Stomach (tissue), 9 donors: ENCODE data around the gene C3. TPM values are rescaled to one million over a fixed set of nuclear protein-coding genes. Genes with fewer than 3 reads are reported as not detected.
A peak's percentile ranks its signal among the peaks of the same experiment; 100 is the strongest.
"Not testable (repeated sequence)": the region's sequence is repeated elsewhere in the genome, so short reads cannot be mapped to it uniquely, and the experiment has no call there.

Experiments
- DNase-seq, 2 donors: peaks; one replicate each; pipeline versions ENCODE4 v3.0.0 to v3.0.0-alpha.2; 2013 to 2019
- H3K27ac ChIP-seq, 5 donors: fragments of 200-600 bp in 4 of 5; sonication (generic) in 4 of 5; one replicate each; pipeline ENCODE4 v1.5.1; 2013 to 2019; ENCODE audit warnings: mild to moderate bottlenecking in 1 of 5, moderate library complexity in 1 of 5
- H3K27me3 ChIP-seq, 3 donors: fragments of 200-600 bp; sonication (generic); one replicate each; pipeline ENCODE4 v1.5.1; 2017 to 2019; ENCODE audit warnings: mixed run types in 1 of 3
- H3K36me3 ChIP-seq, 4 donors: fragments of 200-600 bp; sonication (generic); 1 replicate in 3 of 4; 2 replicates in 1 of 4; pipeline ENCODE4 v1.5.1; 2016 to 2019
- H3K4me1 ChIP-seq, 4 donors: fragments of 200-600 bp; sonication (generic); one replicate each; pipeline ENCODE4 v1.5.1; 2016 to 2019
- H3K4me3 ChIP-seq, 4 donors: fragments of 200-600 bp; sonication (generic) in 3 of 4; one replicate each; pipeline ENCODE4 v1.5.1; 2016 to 2019; ENCODE audit warnings: mild to moderate bottlenecking in 1 of 4
- H3K9me3 ChIP-seq, 4 donors: fragments of 200-600 bp; sonication (generic); one replicate each; pipeline ENCODE4 v1.5.1; 2016 to 2019
- EP300 ChIP-seq: sonication (generic); formaldehyde crosslinking; IDR thresholded peaks from one replicate; pipeline ENCODE4 v1.6.1; 2017; ENCODE audit warnings: antibody characterized with exemption
- POLR2A ChIP-seq, 4 donors: fragments of 450-650 bp; IDR thresholded peaks; one replicate each; pipeline ENCODE4 v1.6.1; 2016; ENCODE audit warnings: antibody characterized with exemption in 4 of 4, control low read depth in 2 of 4, mild to moderate bottlenecking in 1 of 4, moderate library complexity in 1 of 4
- POLR2AphosphoS5 ChIP-seq, 3 donors: sonication (generic); formaldehyde crosslinking; IDR thresholded peaks; one replicate each; pipeline ENCODE4 v1.6.1; 2016; ENCODE audit warnings: antibody characterized with exemption in 3 of 3
- WGBS, 5 donors: extraction: QIAGEN DNeasy Blood & Tissue Kit in 3 of 5; methylation state at CpG; one replicate each; pipeline versions ENCODE4 v1.1.5 to v1.1.7; 2013 to 2018; 5-methylcytosine and 5-hydroxymethylcytosine counted together
- intact Hi-C: fragments of 100-400 bp; cut with DNase I; formaldehyde crosslinking; loops from one replicate; pipeline ENCODE4 v1.15.1; 2023; ENCODE audit warnings: low total_unique reads
- polyA plus RNA-seq, 3 donors: library from polyadenylated mRNA; stranded (reverse); fragments of 200-250 nt; gene quantifications; one replicate each; pipeline ENCODE4 v1.2.3, GENCODE V29; 2013
- total RNA-seq, 5 donors: library from RNA; depleted of rRNA; stranded (reverse); fragments of >200 nt; gene quantifications; one replicate each; pipeline versions ENCODE4 v1.1.0 to v1.2.3, GENCODE V29; 2014 to 2016
- TF ChIP-seq, protein P1 (sequence below), 7 experiments: fragments of 450-650 bp in 4 of 7; fragments of 200-600 bp in 3 of 7; sonication (generic) in 3 of 7; IDR thresholded peaks; one replicate each; pipeline ENCODE4 v1.5.1; 2016 to 2019; ENCODE audit warnings: antibody characterized with exemption in 7 of 7, control low read depth in 2 of 7, mild to moderate bottlenecking in 1 of 7
- donor health status: healthy with polysubstance abuse.
- donor health status: Bipolar disorder and iron deficiency.
- donor health status: healthy.

C3 gene
- total and polyA plus RNA-seq, 8 donors: 22.8 to 1,672 (median 221) TPM

DNA sequence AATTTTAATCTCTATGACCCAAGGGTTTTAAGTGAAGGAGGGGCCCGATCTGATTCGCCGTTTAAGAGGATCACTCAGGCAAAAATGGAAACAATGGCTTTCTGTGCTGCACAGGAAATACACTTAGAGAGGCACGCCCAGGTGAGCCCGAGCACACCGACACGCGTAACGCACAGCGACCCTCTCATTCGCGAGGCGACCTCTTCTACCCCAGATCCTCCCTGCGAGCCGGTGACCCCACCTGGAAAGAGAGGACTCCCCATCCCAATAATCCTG lies 46.6 kb upstream of the C3 start:
- TF ChIP-seq POLR2AphosphoS5 (IDR thresholded peaks at IDR 0.05) (no peak), EP300 (no peak)
- Histone ChIP-seq H3K36me3 (peaks cover 0 to 8% (median 3%) of the 10 kb centered on the region in 4 donors), H3K9me3 (no peaks in the 10 kb centered on the region), H3K27ac (peak overlapping the region; percentile 81 to 91 (median 87)), H3K4me1 (peaks cover 0 to 31% (median 28%) of the 10 kb centered on the region in 4 donors), H3K27me3 (peaks cover 0 to 33% (median 0%) of the 10 kb centered on the region in 3 donors), H3K4me3 (peak overlapping the region; percentile 43 to 58 (median 50))
- 0 to 8% (median 1%) methylated on average over 8 to 15 of the region's 15 CpGs for WGBS, 5 donors
- intact Hi-C loops: no loop called here
- peak in 1 of 2 donors; percentile 82 for DNase-seq

DNA sequence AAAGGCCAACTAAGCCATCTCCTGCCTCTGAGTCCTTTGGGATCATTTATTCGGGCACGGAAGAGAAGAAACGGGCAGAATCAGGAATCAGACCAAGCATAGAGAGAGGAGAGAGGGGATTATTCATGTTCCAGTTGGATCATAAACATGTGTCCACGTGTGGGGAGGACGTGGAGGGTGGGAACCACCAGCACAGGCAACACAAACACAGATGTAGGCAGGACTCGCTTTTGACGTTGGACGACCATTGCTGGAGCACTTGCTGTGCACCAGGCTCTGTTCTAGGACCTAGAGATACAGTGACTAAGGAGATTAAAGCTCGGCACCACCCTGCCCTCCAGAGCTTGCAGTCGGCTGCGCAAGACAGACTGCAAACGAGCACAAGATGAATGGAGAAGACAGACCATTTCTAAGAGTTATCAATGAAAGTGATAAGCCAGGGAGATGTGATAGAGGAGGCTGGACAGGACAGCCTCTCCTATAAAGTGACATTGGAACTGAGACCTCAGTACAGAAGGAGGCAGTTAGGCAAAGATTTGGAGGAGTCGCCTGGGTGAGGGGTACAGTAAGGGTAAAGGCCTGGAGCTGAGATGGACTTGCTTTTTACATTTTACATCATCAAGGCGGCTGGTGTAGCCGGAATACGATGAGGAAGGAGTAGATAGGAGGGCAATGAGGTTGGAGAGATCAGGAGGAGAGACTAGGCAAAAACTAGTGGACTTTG lies 46.1 kb upstream of the C3 start:
- Histone ChIP-seq H3K4me1 (peaks cover 0 to 30% (median 28%) of the 10 kb centered on the region in 4 donors), H3K4me3 (peak overlapping the region; percentile 43 to 58 (median 50)), H3K36me3 (peaks cover 0 to 10% (median 4%) of the 10 kb centered on the region in 4 donors), H3K27me3 (peaks cover 0 to 33% (median 0%) of the 10 kb centered on the region in 3 donors), H3K9me3 (no peaks in the 10 kb centered on the region), H3K27ac (peak overlapping the region; percentile 81 to 91 (median 87))
- no peak for TF ChIP-seq EP300
- TF ChIP-seq POLR2AphosphoS5 (IDR thresholded peaks at IDR 0.05): no peak
- TF ChIP-seq POLR2A (IDR thresholded peaks at IDR 0.05): no peak
- TF ChIP-seq, protein P1, sequence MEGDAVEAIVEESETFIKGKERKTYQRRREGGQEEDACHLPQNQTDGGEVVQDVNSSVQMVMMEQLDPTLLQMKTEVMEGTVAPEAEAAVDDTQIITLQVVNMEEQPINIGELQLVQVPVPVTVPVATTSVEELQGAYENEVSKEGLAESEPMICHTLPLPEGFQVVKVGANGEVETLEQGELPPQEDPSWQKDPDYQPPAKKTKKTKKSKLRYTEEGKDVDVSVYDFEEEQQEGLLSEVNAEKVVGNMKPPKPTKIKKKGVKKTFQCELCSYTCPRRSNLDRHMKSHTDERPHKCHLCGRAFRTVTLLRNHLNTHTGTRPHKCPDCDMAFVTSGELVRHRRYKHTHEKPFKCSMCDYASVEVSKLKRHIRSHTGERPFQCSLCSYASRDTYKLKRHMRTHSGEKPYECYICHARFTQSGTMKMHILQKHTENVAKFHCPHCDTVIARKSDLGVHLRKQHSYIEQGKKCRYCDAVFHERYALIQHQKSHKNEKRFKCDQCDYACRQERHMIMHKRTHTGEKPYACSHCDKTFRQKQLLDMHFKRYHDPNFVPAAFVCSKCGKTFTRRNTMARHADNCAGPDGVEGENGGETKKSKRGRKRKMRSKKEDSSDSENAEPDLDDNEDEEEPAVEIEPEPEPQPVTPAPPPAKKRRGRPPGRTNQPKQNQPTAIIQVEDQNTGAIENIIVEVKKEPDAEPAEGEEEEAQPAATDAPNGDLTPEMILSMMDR (IDR thresholded peaks at IDR 0.05): no peak
- WGBS, 5 donors: 15 to 28% (median 19%) methylated on average over 16 of the region's 16 CpGs
- DNase-seq: peak in 1 of 2 donors; percentile 52
- intact Hi-C loops: no loop called here

DNA sequence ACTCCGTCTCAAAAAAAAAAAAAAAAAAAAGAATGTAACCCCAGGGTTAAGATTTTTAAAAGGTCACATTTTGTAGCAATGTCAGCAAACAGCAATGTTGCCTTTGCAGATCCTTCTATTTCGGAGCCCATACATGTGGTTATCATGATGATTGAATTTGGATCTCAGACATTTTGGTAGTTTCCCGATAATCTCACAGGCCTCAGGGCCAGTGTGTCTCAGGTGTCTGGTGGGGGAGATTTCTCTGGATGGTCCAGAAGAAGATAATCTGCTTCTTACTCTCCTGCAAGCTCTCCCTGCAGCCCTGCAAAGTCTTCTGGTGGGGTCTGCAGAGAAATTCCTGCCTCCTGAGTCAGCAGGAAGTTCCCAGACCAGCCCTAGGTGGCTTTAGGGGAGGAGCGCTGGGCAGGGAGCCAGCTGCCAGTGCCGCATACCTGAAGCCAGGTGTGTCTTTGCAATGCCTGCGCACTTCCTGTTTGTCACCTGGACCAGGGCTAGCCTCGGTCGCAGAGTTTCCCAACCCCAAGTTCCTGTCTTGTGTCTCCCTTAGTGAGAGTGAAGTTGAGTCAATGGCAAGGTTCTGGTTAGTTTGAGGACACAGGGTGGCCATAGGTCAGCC lies 45.4 kb upstream of the C3 start:
- intact Hi-C loops: no loop called here
- TF ChIP-seq POLR2AphosphoS5 (IDR thresholded peaks at IDR 0.05) (peak; percentile 31 to 96 (median 93)), EP300 (no peak), POLR2A (IDR thresholded peaks at IDR 0.05) (peak in 2 of 4 donors; percentile 45 to 68)
- TF ChIP-seq, protein P1 (IDR thresholded peaks at IDR 0.05): peak in 1 of 7 experiments; percentile 17
- peak overlapping the region; percentile 81 to 91 (median 87) for H3K27ac ChIP-seq
- H3K4me1 ChIP-seq: peaks cover 0 to 30% (median 28%) of the 10 kb centered on the region in 4 donors
- H3K36me3 ChIP-seq: peaks cover 0 to 16% (median 6%) of the 10 kb centered on the region in 4 donors
- H3K9me3 ChIP-seq: no peaks in the 10 kb centered on the region
- peak overlapping the region; percentile 43 to 58 (median 50) for H3K4me3 ChIP-seq
- peak; percentile 97 for DNase-seq
- peaks cover 0 to 33% (median 0%) of the 10 kb centered on the region in 3 donors for H3K27me3 ChIP-seq
- WGBS, 5 donors: 12 to 34% (median 22%) methylated on average over 5 to 8 of the region's 8 CpGs

DNA sequence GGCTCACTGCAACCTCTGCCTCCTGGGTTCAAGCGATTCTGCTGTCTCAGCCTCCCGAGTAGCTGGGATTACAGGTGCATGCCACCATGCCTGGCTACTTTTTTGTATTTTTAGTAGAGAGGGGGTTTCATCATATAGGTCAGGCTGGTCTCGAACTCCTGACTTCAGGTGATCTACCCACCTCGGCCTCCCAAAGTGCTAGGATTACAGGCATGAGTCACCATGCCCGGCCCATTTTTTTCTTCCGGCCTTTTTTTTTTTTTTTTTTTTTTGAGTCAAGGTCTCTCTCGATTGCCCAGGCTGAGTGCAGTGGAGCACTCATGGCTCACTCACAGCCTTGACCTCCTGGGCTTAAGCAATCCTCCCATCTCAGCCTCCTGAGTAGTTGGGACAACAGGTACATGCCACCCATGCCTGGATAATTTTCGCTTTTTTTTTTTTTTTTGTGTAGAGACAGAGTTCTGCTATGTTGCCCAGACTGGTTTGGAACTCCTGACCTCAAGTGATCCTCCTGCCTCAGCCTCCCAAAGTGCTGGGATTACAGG lies 41.9 kb upstream of the C3 start:
- H3K9me3 ChIP-seq, H3K27ac ChIP-seq, H3K4me3 ChIP-seq, intact Hi-C loops, DNase-seq: not testable (repeated sequence)
- H3K4me1 ChIP-seq: peaks cover 0 to 23% (median 18%) of the 10 kb centered on the region in 4 donors
- H3K36me3 ChIP-seq: peaks cover 0 to 40% (median 27%) of the 10 kb centered on the region in 4 donors
- WGBS, 5 donors: 83 to 92% (median 86%) methylated on average over 8 of the region's 8 CpGs
- H3K27me3 ChIP-seq: peaks cover 0 to 25% (median 0%) of the 10 kb centered on the region in 3 donors

DNA sequence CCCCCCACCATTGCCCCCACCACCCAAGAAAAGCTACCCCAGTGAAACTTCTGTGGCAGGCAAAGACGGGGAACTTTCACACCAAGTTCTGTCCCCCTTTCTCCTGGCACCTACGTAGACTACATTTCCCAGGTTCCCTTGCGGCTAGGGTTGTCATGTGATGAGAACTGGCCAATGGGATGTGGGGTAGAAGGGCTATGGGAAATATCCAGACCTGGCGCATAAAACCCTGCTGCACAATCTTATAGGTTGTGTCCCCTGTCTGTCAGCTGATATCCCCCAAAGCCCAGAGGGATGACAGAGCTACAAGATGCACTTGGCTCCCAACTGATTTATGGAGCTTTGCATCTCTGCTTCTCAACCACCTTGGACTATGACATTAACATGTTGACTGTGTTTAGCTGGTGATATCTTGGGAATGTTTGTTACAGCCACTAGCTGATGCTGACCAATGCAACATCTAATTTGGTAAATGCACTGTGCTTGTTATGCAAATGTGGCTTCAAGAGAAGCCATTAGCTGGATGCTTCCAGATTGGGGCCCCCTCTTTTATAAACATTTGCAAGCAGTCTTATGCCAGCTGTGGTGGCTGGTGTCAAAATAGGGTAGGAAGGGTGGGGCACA lies 40.7 kb upstream of the C3 start:
- no peak for DNase-seq
- WGBS, 5 donors: 79 to 98% (median 89%) methylated on average over 4 of the region's 4 CpGs
- H3K27ac ChIP-seq: no peak overlapping the region
- H3K27me3 ChIP-seq: peaks cover 0 to 13% (median 0%) of the 10 kb centered on the region in 3 donors
- no peak overlapping the region for H3K4me3 ChIP-seq
- intact Hi-C loops: no loop called here
- H3K4me1 ChIP-seq: peaks cover 0 to 12% (median 8%) of the 10 kb centered on the region in 4 donors
- H3K9me3 ChIP-seq: no peaks in the 10 kb centered on the region
- TF ChIP-seq EP300: no peak
- no peak for TF ChIP-seq POLR2A (IDR thresholded peaks at IDR 0.05)
- peaks cover 0 to 44% (median 27%) of the 10 kb centered on the region in 4 donors for H3K36me3 ChIP-seq
